Neuron (in vitro differentiated cells): ENCODE data around the gene SPRYD7.

ENCODE experiments used
- H2AFZ ChIP-seq: one replicate; pipeline ENCODE4 v1.6.1; 2013; ENCODE audit warnings: low read depth, mild to moderate bottlenecking, inconsistent platforms, low read length, moderate library complexity
- H3K27me3 ChIP-seq: one replicate; pipeline ENCODE4 v1.6.1; 2013; ENCODE audit warnings: low read length; ENCODE audit not compliant: insufficient read depth
- H3K36me3 ChIP-seq: one replicate; pipeline ENCODE4 v1.6.1; 2013; ENCODE audit warnings: low read length; ENCODE audit not compliant: insufficient read depth
- H3K4me1 ChIP-seq: one replicate; pipeline ENCODE4 v1.6.1; 2013; ENCODE audit warnings: low read length; ENCODE audit not compliant: insufficient read depth
- H3K4me3 ChIP-seq: 2 replicates; pipeline ENCODE4 v1.5.1; 2013; ENCODE audit warnings: mild to moderate bottlenecking, low read length, moderate library complexity
- H3K9me3 ChIP-seq: one replicate; pipeline ENCODE4 v1.6.1; 2013; ENCODE audit warnings: low read length

The SPRYD7 gene

DNA sequence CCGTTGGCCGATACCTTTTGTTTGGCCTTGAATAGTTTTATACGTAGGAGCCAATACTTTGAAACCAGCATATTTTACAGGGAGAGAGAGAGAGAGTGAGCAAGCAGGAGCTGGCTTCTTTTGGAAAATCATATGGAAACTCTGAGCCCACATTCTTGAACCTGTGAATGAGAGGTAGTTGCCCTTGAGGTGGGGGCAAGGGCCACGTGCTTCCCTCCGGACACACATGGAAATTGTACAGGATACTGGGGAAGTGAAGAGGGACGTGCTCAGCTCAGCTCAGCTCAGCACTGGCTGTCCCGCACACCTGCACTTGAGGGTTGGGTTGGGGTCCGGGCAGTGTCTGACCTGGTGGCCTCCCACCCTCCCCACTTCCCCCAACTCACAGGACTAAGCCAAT, 68.3 kb downstream of the SPRYD7 start:
- H3K9me3 ChIP-seq, result peaks cover 3% of the 10 kb centered on the region
- no peak overlapping the region for H3K4me3 ChIP-seq
- no peaks in the 10 kb centered on the region for H3K27me3 ChIP-seq
- no peaks in the 10 kb centered on the region for H3K4me1 ChIP-seq
- H2AFZ ChIP-seq, result no peak overlapping the region
- H3K36me3 ChIP-seq, result no peaks in the 10 kb centered on the region

DNA sequence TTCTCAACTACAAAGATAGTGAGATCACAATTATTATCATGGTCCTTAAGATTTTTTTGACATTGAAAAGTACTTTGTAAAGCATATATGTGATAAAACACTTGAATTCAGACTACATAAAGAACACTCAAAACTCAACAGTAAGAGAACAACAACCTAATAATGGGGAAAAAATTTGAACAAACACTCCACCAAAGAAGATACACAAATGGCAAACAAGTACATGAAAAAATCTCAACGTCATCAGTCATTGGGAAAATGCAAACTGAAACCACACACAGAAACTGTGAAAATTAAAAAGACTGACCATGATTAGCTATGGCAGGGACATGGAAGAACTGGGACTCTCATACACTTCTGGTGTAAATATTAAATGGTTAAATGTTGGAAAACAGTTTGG, 70.9 kb downstream of the SPRYD7 start:
- H2AFZ ChIP-seq, result no peak overlapping the region
- no peaks in the 10 kb centered on the region for H3K36me3 ChIP-seq
- H3K4me1 ChIP-seq, result no peaks in the 10 kb centered on the region
- H3K9me3 ChIP-seq, result peaks cover 3% of the 10 kb centered on the region
- no peak overlapping the region for H3K4me3 ChIP-seq
- no peaks in the 10 kb centered on the region for H3K27me3 ChIP-seq

DNA sequence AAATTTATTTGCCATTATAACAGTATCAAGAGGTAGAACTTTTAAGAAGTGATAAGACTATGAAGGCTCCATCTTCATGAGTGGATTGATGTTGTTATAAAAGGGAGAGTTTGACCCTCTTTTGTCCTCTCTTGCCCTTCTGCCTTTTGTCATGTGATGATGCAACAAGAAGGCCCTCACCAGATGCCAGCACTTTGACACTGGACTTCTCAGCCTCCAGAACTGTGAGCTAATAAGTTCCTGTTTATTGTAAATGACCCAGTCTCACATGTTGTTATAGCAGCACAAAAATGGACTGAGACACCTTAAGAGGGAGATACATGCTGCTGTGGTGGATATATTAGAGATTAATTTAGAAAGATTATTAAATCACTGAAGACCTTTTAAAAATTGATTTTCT, 71.6 kb downstream of the SPRYD7 start:
- Histone ChIP-seq H3K36me3 (no peaks in the 10 kb centered on the region), H3K9me3 (peaks cover 3% of the 10 kb centered on the region), H3K4me1 (no peaks in the 10 kb centered on the region), H3K27me3 (no peaks in the 10 kb centered on the region), H2AFZ (no peak overlapping the region), H3K4me3 (no peak overlapping the region)
